Measurements from ENCODE around the gene PPP1CB.

DNA sequence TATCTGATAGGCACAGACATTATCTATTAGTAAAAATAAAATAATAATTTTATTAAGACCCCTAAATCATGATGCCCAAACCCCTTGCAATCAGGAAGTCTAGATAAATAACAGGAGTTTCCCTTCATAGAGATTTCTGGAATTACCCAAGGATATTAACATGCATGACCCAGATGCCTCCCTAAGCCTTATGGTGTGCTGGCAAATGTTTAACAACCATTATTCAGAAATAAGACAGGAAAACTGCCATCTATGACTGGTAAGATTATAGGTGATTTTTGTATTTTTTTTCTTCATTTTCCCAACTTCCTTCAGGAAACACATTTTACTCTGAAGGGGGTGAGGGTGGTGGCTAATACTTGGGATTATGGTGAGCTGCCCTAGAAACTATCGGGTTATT, 2.7 kb upstream of the PPP1CB start:
- TF ChIP-seq, protein P1, sequence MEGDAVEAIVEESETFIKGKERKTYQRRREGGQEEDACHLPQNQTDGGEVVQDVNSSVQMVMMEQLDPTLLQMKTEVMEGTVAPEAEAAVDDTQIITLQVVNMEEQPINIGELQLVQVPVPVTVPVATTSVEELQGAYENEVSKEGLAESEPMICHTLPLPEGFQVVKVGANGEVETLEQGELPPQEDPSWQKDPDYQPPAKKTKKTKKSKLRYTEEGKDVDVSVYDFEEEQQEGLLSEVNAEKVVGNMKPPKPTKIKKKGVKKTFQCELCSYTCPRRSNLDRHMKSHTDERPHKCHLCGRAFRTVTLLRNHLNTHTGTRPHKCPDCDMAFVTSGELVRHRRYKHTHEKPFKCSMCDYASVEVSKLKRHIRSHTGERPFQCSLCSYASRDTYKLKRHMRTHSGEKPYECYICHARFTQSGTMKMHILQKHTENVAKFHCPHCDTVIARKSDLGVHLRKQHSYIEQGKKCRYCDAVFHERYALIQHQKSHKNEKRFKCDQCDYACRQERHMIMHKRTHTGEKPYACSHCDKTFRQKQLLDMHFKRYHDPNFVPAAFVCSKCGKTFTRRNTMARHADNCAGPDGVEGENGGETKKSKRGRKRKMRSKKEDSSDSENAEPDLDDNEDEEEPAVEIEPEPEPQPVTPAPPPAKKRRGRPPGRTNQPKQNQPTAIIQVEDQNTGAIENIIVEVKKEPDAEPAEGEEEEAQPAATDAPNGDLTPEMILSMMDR (IDR thresholded peaks at IDR 0.05), result no peak
- TF ChIP-seq POLR2A (IDR thresholded peaks at IDR 0.05) (no peak), EP300 (IDR thresholded peaks at IDR 0.05) (no peak)

All from ovary (tissue), 3 donors.